ENCODE results near the gene EYA2. TPM values are rescaled to one million over a fixed set of nuclear protein-coding genes. Genes with fewer than 3 reads are reported as not detected.
A peak's percentile ranks its signal among the peaks of the same experiment; 100 is the strongest.
"Not testable (repeated sequence)": the region's sequence is repeated elsewhere in the genome, so short reads cannot be mapped to it uniquely, and the experiment has no call there.

Gene EYA2
- total and polyA plus RNA-seq, 2 experiments from 2014 or later = 0.18 TPM; not detected in 1

- Histone ChIP-seq H3K36me3 (ENCODE audit: low read depth) (no peaks in the 10 kb centered on the region), H4K20me1 (ENCODE audit: insufficient read depth) (no peaks in the 10 kb centered on the region), H3F3A (ENCODE audit: insufficient read depth) (0 out of 2 replicates have a peak, but pooled peaks cover 4% of the 10 kb centered on the region), H3K27me3 (replicated peaks; ENCODE audit: insufficient read depth) (no peaks in the 10 kb centered on the region), H3K9ac (no peak overlapping the region), H3K4me1 (ENCODE audit: insufficient read depth) (peaks cover 9% of the 10 kb centered on the region), H3K4me3 (no peak overlapping the region), H3K4me2 (ENCODE audit: unreplicated experiment) (no peak overlapping the region), H3K27ac (no peak overlapping the region), H3K9me3 (ENCODE audit: low read depth) (no peaks in the 10 kb centered on the region), H3K79me2 (ENCODE audit: insufficient read depth) (no peaks in the 10 kb centered on the region), H3K9me2 (ENCODE audit: insufficient read depth) (no peaks in the 10 kb centered on the region), H2AFZ (no peak overlapping the region)
- in situ Hi-C loops (cut with MboI) = no loop called here
- TF ChIP-seq EZH2 (IDR thresholded peaks at IDR 0.05; ENCODE audit: insufficient read depth, poor library complexity, severe bottlenecking) (no peak), EZH2phosphoT487 (IDR thresholded peaks at IDR 0.05; ENCODE audit: insufficient read depth, low read depth) (no peak)
- WGBS, 2 experiments (ENCODE audit: low coverage in 1 of 2, low lambda C conversion rate in 2 of 2, missing lambda C conversion rate in 2 of 2) = 61 to 74% methylated on average over 1 of the region's 1 CpG
- DNase-seq = no peak
Observed at GRCh38 chr20:46929902-46930301, 35.3 kb downstream of the EYA2 start.

DNA sequence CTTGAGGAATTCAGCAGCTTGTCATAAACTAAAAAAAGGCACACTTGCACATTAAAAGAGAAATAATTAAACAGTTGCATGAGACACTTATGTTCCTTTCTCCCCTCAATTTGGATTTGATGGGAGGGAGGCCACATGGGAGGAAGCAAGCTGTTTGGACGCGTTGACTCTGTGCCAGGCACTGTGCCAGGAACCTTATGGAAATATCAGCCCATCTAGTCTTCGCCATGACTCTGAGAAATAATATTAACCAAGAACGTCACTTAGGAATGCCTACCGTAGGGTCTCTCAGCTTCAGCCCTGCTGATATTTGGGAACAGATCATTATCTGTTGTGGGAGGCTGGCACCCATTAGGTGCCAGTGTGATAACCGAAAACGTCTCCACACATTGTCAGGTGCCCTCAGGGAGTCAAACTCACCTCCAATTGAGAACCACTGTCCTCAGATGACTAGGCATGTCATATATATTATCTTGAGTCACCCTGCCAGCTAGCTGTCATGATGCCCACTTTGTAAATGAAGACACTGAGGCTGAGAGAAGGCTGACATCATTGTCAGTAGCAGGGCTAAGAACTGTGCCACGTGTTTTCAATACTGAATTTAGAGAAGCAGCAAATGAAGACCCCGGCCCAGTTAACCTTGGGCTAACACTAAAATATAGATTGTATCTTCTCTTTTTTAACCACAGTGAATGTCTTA lies 36.1 kb downstream of the EYA2 start:
- no peak overlapping the region for H2AFZ ChIP-seq
- no peak overlapping the region for H3K4me3 ChIP-seq
- H3K4me2 ChIP-seq (ENCODE audit: unreplicated experiment) = no peak overlapping the region
- no peak for TF ChIP-seq EZH2 (IDR thresholded peaks at IDR 0.05; ENCODE audit: insufficient read depth, poor library complexity, severe bottlenecking)
- TF ChIP-seq EZH2phosphoT487 (IDR thresholded peaks at IDR 0.05; ENCODE audit: insufficient read depth, low read depth) = no peak
- 0 out of 2 replicates have a peak, but pooled peaks cover 4% of the 10 kb centered on the region for H3F3A ChIP-seq (ENCODE audit: insufficient read depth)
- 31 to 35% methylated on average over 9 of the region's 9 CpGs for WGBS, 2 experiments (ENCODE audit: low coverage in 1 of 2, low lambda C conversion rate in 2 of 2, missing lambda C conversion rate in 2 of 2)
- no peaks in the 10 kb centered on the region for H3K9me3 ChIP-seq (ENCODE audit: low read depth)
- peaks cover 9% of the 10 kb centered on the region for H3K4me1 ChIP-seq (ENCODE audit: insufficient read depth)
- H3K9ac ChIP-seq = no peak overlapping the region
- H3K36me3 ChIP-seq (ENCODE audit: low read depth) = no peaks in the 10 kb centered on the region
- H3K79me2 ChIP-seq (ENCODE audit: insufficient read depth) = no peaks in the 10 kb centered on the region
- no peaks in the 10 kb centered on the region for H4K20me1 ChIP-seq (ENCODE audit: insufficient read depth)
- H3K27ac ChIP-seq = no peak overlapping the region
- no peaks in the 10 kb centered on the region for H3K27me3 ChIP-seq (replicated peaks; ENCODE audit: insufficient read depth)
- peak; percentile 10 for DNase-seq
- no peaks in the 10 kb centered on the region for H3K9me2 ChIP-seq (ENCODE audit: insufficient read depth)
- in situ Hi-C loops (cut with MboI) = no loop called here

GRCh38 chr20:46931699-46932098 lies 37.1 kb downstream of the EYA2 start:
- Histone ChIP-seq H3K27me3 (replicated peaks; ENCODE audit: insufficient read depth) (no peaks in the 10 kb centered on the region), H3K79me2 (ENCODE audit: insufficient read depth) (no peaks in the 10 kb centered on the region), H3K4me3 (peak overlapping the region; percentile 13; the same call in 1 of the 2 replicates), H2AFZ (0 out of 2 replicates have a peak overlapping the region, but pooled peaks have one; percentile 18), H3K36me3 (ENCODE audit: low read depth) (no peaks in the 10 kb centered on the region), H3K4me2 (ENCODE audit: unreplicated experiment) (no peak overlapping the region), H3F3A (ENCODE audit: insufficient read depth) (0 out of 2 replicates have a peak, but pooled peaks cover 4% of the 10 kb centered on the region), H3K4me1 (ENCODE audit: insufficient read depth) (peaks cover 9% of the 10 kb centered on the region), H4K20me1 (ENCODE audit: insufficient read depth) (no peaks in the 10 kb centered on the region), H3K9me2 (ENCODE audit: insufficient read depth) (no peaks in the 10 kb centered on the region), H3K9ac (no peak overlapping the region), H3K9me3 (ENCODE audit: low read depth) (no peaks in the 10 kb centered on the region), H3K27ac (no peak overlapping the region)
- in situ Hi-C loops (cut with MboI) = no loop called here
- TF ChIP-seq EZH2phosphoT487 (IDR thresholded peaks at IDR 0.05; ENCODE audit: insufficient read depth, low read depth) (no peak), EZH2 (IDR thresholded peaks at IDR 0.05; ENCODE audit: insufficient read depth, poor library complexity, severe bottlenecking) (no peak)
- DNase-seq = peak; percentile 64
- 2 to 7% methylated on average over 11 of the region's 11 CpGs for WGBS, 2 experiments (ENCODE audit: low coverage in 1 of 2, low lambda C conversion rate in 2 of 2, missing lambda C conversion rate in 2 of 2)

- in situ Hi-C loops (cut with MboI); DNase-seq; H3K4me2 ChIP-seq (ENCODE audit: unreplicated experiment): not testable (repeated sequence)
Observed at GRCh38 chr20:46932439-46932838, 37.8 kb downstream of the EYA2 start.

More at GRCh38 chr20:46932439-46932838, 37.8 kb downstream of the EYA2 start:
- H3K9ac ChIP-seq; H3K79me2 ChIP-seq (ENCODE audit: insufficient read depth); H3K9me2 ChIP-seq (ENCODE audit: insufficient read depth); H4K20me1 ChIP-seq (ENCODE audit: insufficient read depth); H3K27ac ChIP-seq; H3K4me1 ChIP-seq (ENCODE audit: insufficient read depth); H3K9me3 ChIP-seq (ENCODE audit: low read depth); H3F3A ChIP-seq (ENCODE audit: insufficient read depth); H3K27me3 ChIP-seq (replicated peaks; ENCODE audit: insufficient read depth); H3K36me3 ChIP-seq (ENCODE audit: low read depth); H2AFZ ChIP-seq; H3K4me3 ChIP-seq: not testable (repeated sequence)
- 82 to 84% methylated on average over 10 of the region's 10 CpGs for WGBS, 2 experiments (ENCODE audit: low coverage in 1 of 2, low lambda C conversion rate in 2 of 2, missing lambda C conversion rate in 2 of 2)

Data from GM23248 (cell line).